ENCODE results near the gene CEL. TPM values are rescaled to one million over a fixed set of nuclear protein-coding genes. Genes with fewer than 3 reads are reported as not detected.

Gene CEL
- polyA plus RNA-seq = 0.09 and 0.10 TPM in 2 replicates

DNA sequence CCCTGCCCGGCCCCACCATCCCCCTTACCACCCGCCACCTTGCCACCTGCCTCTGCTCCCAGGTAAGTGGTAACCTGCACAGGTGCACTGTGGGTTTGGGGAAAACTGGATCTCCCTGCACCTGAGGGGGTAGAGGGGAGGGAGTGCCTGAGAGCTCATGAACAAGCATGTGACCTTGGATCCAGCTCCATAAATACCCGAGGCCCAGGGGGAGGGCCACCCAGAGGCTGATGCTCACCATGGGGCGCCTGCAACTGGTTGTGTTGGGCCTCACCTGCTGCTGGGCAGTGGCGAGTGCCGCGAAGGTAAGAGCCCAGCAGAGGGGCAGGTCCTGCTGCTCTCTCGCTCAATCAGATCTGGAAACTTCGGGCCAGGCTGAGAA, at the start of gene CEL:
TSS of gene CEL (plus strand) at position 218 of the 382 bp plus-strand sequence. CDS start at position 240, 22 bp downstream.

DNA sequence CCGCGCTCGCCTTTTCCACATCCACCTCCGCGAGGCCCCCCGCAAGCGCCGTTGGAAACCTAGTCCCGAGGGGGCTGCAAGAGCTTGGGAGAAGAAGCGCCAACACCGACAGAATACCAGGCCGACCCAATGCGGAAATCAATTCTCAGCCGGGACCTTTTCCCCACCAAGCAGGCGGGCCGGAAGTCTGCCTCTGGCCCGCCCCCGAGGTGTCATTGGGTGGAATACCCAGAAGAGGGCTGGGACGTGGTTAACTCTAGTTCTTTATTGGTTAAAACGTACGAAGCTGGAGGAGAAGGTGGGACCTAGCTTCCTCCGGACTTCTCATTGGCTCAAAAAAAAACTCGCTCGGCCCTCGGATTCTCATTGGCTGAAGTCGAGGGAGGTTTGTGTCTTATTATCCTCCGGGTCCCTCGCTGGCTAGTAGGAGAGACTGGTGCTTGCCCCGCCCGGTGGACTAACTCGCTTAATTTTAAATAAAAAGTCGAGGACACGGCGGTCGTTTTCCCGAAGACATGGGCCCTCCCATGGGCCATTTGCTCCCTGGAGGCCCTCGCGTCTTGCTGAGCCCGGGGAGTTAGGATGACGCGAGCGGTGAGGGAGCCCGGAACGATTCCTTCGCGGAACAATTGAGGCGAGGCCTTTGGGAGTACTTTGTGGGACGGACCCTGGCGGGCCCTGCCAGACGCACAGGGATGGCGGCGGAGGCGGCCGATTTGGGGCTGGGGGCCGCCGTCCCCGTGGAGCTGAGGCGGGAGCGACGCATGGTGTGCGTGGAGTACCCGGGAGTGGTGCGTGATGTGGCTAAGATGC, 31.3 kb upstream of the CEL start, which contains the start of gene GTF3C5:
TSS of gene GTF3C5 (plus strand) at position 681 of the 813 bp plus-strand sequence. CDS start at position 696, 15 bp downstream.

Other genes starting within 250 kb of the CEL start
- 0.11 and 0.77 TPM in 2 replicates for gene AK8, start 183.7 kb upstream of the CEL start, polyA plus RNA-seq
- 24.8 and 38.6 TPM in 2 replicates for gene SPACA9, start 183.1 kb upstream of the CEL start, polyA plus RNA-seq
- 20.4 and 25.5 TPM in 2 replicates for gene TSC1, start 117.4 kb upstream of the CEL start, polyA plus RNA-seq
- gene GFI1B, start 83.3 kb upstream of the CEL start, polyA plus RNA-seq = not detected in 2 replicates
- 1.5 and 4.3 TPM in 2 replicates for gene GTF3C5, start 31.0 kb upstream of the CEL start, polyA plus RNA-seq
- 0.67 and 0.81 TPM in 2 replicates for gene RALGDS, start 59.3 kb downstream of the CEL start, polyA plus RNA-seq
- gene GBGT1, start 101.9 kb downstream of the CEL start, polyA plus RNA-seq = 1.1 and 2.3 TPM in 2 replicates
- gene OBP2B, start 147.3 kb downstream of the CEL start, polyA plus RNA-seq = not detected in 2 replicates
- 0.10 TPM in 1 of 2 replicates, not detected in the other for gene ABO, start 213.2 kb downstream of the CEL start, polyA plus RNA-seq

Measured in Purkinje cell (primary cell).